Amniotic stem cell (primary cell): ENCODE data around the gene HMOX1.
"Not testable (repeated sequence)": the region's sequence is repeated elsewhere in the genome, so short reads cannot be mapped to it uniquely, and the experiment has no call there.

ENCODE experiments used
- DNase-seq: peaks from one replicate; lab custom pipeline; 2025; lab: John Stamatoyannopoulos, UW

HMOX1 gene

DNA sequence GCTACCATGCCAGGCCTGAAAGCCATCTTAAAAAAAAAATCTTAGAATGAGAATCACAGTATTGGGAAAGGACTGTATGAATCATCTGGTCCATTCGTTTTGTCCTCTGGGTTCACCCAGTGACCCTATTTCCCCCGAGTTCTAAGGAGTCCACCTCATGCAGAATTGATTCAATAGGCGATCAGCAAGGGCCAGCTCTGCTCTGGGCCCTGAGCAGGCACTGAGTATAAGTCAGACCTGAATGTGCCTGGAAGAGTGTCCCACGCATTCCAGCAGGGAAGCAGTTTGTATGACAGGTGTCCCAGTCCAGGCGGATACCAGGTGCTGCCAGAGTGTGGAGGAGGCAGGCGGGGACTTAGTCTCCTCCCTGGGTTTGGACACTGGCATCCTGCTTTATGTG, 883 bp upstream of the HMOX1 start:
- DNase-seq = no peak

DNA sequence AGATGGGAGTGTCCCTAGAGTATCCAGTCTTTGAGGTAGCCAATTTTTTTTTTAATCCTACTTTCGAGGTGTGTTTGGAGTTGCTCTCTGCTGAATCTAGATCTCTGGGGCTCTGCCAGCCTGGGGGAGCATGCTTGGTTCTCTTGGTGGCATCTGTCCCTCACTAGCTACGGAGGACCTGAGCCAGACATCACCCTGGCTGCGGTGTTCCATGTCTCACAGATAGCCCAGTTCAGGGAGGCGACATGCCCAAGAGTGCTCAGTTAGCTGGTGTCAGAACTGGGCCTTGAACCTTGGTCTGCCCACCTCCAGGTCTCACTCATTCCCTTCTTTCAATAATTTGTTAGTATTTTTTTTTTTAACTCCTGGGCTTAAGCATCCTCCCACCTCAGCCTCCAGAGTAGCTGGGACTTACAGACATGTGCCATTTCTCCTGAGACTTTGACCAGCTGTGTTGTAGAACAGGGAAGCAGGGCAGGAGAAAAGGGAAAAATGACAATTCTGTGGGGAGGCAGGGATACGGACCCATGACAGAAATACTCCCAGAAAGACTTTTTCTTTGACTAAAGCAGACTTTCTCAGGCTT, 621 bp downstream of the HMOX1 start:
- no peak for DNase-seq

DNA sequence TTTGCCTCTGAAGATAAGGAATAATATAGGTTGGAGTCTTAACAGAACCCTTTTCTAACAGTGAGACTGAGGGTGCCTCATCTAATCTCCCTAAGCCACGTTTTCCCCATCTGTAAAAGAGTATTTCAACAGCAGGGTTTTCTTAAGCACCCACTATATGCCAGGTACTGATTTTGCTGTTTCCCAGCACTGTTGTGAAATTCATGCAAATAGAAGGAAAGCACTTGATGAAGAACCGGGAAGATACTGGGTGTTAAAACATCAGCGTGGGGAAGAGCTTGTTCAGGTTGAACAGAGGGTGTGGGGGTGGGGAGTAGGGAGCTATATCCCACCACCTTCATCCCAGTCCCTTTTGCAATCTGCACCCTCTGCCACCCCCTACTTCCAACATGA, 2.8 kb downstream of the HMOX1 start:
- DNase-seq = no peak

DNA sequence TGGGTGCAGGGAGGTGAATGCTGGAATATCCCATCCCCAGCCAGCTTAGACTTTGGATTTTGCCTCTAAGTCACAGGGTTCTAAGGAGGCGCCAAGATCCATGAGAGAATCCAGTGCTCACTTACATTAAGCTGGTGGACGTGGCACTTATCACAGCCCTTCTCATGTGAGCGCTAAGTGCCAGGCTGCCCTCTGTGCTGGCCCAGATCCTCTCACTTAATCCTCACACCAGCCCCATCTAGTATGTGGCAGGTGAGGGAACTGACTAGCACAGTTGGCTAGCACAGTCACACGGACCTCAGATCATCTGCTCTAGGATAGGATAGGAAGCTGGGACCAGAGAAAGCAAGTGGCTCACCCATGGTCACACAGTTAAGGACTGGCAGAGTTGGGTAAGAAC, 3.6 kb downstream of the HMOX1 start:
- DNase-seq = no peak

DNA sequence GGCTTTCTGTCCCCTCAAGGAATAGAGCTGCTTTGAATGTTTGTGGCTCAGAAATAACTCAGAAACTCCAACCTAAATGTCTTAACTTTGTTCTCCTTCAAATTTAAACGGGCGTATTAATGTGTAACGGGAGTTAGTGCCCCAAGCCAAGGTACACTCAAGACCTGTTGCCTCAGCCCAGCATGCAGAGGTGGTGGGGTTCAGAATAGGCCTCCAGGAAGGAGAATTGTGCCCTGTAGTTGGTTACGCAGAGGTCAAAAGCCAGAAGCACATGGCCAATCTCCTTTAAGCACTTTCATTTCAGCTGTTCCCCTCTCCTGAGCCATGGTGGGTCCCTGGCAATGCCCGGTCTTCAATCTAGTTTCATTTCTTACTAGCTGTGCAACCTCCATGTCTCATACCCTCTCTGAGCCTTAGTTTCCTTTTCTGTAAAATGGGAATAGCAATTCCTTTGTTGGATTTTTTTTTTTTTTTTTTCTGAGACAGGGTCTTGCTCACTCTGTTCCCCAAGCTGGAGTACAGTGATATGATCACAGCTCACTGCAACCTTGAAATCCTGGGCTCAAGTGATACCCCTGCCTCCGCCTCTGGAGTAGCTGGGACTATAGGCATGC, 4.2 kb downstream of the HMOX1 start:
- DNase-seq = no peak

DNA sequence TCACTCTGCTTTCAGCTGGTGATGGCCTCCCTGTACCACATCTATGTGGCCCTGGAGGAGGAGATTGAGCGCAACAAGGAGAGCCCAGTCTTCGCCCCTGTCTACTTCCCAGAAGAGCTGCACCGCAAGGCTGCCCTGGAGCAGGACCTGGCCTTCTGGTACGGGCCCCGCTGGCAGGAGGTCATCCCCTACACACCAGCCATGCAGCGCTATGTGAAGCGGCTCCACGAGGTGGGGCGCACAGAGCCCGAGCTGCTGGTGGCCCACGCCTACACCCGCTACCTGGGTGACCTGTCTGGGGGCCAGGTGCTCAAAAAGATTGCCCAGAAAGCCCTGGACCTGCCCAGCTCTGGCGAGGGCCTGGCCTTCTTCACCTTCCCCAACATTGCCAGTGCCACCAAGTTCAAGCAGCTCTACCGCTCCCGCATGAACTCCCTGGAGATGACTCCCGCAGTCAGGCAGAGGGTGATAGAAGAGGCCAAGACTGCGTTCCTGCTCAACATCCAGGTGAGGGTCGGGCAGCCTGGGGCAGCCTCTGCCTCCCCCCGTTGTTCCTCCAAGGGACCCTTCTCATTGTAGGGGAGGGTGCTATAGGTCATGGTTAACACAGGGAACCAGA, 5.9 kb downstream of the HMOX1 start:
- no peak for DNase-seq

DNA sequence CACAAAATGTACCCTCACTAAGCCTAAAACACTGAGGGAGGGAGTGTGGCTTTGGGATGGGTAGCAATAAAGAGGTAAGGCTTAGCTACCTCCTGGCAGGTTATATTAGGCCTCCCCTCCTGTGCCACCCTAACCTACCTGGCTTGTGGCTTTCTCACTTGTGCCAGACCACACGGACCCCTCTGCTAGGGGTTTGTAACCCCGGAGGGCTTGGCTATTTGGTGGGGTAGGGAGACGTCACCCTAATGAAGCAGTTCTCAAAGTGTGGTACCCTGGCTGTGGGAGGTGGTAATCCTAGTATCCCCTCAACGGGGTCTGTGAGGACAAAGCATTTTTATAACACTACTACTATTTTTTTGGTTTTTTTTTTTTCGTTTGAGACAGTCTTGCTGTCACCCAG, 10.0 kb downstream of the HMOX1 start:
- DNase-seq = no peak

DNA sequence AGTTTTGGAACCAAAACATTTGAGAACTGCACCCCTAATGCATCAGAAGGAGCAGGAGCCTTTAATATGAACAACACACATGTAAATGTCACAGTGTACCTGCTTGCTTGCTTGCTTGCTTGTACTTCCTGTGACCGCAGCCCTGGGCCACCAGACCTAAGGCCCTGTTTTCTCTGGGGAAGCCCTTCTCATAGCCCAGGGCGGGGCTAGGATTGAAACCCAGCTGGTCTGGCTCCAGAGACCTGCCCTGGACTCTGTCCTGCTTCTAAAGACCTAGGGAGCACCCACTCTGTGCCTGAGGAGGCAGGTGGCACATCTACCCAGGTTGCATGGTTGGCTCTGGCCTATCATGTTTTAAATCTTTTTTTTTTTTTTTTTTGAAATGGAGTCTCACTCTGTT, 11.5 kb downstream of the HMOX1 start:
- no peak for DNase-seq

DNA sequence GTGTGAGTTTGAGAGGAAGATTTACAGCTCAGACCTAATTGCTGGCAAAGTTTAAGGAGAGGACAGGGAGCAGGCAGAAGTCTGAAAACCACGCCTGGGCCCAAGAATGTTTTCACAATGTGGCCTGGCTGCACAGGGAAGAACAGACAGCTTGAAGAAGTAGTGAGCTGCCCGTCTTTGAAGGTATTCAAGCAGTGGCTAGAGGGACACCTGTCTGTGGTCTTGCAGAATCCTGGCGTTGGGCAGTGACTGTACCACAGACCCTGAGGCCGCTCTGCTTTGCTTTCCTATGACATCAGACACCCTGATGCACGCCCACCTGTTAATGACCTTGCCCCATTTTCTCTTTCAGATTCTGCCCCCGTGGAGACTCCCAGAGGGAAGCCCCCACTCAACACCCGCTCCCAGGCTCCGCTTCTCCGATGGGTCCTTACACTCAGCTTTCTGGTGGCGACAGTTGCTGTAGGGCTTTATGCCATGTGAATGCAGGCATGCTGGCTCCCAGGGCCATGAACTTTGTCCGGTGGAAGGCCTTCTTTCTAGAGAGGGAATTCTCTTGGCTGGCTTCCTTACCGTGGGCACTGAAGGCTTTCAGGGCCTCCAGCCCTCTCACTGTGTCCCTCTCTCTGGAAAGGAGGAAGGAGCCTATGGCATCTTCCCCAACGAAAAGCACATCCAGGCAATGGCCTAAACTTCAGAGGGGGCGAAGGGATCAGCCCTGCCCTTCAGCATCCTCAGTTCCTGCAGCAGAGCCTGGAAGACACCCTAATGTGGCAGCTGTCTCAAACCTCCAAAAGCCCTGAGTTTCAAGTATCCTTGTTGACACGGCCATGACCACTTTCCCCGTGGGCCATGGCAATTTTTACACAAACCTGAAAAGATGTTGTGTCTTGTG, 12.5 kb downstream of the HMOX1 start:
- DNase-seq = no peak

DNA sequence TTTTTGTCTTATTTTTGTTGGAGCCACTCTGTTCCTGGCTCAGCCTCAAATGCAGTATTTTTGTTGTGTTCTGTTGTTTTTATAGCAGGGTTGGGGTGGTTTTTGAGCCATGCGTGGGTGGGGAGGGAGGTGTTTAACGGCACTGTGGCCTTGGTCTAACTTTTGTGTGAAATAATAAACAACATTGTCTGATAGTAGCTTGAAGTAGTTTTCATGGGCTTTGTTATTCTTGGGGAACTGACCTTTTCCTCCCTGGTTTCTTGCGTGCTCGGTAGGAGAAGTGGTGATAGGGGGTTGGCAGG, 13.1 kb downstream of the HMOX1 start:
- DNase-seq = no peak

DNA sequence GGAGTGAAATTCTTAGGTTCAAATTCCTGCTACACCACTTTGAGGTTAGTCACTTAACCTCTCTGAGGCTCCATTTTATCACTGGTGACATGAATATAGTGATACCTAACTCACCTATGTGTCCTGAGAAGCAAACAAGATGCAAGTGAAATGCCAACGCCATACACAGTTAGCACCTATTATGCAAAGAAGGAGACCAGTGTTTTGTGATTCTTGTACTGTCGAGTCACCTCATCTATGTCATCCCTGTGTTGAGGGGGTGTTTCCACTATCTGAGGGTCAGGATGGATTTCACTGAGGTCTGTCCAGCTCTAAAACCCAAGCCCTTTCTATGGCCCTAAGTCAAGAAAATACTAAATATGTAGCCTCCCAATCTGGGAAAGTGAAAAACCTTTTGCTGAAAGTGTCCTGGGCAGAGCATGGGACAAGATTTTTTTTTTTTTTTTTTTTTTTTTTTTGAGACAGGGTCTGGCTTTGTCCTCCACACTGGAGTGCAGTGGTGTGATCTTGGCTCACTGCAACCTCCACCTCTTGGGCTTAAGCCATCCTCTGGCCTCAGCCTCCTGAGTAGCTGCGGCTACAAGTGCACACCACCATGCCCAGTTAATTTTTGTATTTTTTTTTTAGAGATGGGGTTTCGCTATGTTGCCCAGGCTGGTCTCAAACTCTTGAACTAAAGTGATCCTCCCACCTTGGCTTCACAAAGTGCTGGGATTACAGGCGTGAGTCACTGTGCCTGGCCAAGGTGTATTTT, 14.1 kb downstream of the HMOX1 start:
- no peak for DNase-seq

DNA sequence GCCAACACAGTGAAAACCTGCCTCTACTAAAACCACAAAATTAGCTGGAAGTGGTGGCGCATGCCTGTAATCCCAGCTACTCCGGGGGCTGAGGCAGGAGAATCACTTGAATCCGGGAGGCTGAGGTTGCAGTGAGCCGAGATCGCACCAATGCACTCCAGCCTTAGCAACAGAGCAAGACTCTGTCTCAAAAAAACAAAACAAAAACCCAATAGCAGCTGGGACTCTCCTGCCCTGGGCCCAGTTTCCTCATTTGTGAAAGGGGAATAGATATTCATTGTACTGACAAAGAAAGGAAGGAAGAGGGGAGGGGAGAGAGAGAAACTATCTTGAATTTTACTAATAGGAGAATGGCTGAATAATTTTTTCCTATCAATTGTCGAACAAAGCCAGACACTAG, 15.7 kb downstream of the HMOX1 start:
- not testable (repeated sequence) for DNase-seq

DNA sequence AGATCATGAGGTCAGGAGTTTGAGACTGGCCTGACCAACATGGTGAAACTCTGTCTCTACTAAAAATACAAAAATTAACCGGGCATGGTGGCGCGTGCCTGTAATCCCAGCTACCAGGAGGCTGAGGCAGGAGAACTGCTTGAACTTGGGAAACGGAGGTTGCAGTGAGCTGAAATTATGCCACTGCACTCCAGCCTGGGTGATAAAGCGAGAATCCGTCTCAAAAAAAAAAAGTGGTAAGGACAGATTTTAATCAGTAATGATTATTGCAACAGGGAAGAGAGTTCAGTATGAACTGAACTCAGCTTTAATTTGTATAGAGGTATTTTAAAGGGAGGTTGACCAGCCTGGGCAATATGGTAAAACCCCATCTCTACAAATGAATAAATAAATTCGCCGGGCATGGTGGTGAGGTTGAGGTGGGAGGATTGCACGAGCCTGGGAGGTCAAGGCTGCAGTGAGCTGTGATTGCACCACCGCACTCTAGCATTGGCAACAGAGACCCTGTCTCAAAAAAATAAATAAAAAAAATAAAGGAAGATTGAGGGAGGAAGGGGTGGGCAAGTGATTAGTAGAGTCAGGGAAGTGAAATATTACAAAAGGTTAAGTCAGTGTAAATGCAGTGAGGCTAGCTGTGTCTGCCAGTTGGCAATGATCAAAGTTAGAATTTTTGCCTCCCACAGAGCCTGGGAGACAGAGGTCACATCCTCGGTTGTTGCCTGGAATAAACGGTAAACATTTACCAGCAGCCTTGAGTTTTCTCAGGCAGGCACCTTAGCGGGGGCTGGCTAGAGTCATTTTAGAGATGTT, 16.4 kb downstream of the HMOX1 start:
- no peak for DNase-seq

DNA sequence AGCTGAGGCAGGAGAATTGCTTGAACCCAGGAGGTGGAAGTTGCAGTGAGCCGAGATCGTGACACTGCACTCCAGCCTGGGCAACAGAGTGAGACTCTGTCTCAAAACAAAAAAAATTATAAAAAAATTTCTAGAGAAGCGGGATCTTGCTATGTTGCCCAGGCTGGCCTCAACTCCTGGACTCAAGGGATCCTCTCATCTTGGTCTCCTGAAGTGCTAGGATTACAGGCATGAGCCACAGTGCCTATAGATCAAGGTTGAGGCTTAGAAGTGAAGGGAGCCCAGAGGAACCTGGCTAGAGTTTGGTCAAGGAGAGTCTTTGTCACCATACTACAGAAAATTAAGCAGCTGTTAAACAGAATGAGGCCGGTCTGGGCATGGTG, 17.7 kb downstream of the HMOX1 start:
- no peak for DNase-seq

DNA sequence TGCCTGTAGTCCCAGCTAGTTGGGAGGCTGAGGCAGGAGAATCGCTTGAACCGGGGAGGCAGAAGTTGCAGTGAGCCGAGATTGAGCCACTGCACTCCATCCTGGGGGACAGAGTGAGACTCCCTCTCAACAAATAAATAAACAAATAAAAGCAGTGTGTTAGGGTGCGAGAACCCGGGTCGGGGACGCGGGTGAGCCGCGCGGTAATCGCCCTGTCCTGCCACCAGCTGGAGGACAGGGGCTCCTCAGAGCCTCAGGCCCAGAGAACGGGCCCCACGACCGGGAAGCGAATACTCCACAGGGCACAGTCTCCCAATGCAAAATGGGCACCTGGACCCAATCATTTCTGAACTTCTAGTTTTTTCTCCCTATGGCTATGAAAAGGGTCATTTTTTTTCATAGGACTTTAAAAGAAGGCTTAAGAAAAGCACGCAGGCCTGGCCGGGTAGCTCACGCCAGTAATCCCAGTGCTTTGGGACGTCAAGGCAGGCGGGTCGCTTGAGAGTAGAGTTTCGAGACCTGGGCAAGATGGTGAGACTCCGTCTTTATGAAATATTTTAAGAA, 18.3 kb downstream of the HMOX1 start:
- DNase-seq = no peak

DNA sequence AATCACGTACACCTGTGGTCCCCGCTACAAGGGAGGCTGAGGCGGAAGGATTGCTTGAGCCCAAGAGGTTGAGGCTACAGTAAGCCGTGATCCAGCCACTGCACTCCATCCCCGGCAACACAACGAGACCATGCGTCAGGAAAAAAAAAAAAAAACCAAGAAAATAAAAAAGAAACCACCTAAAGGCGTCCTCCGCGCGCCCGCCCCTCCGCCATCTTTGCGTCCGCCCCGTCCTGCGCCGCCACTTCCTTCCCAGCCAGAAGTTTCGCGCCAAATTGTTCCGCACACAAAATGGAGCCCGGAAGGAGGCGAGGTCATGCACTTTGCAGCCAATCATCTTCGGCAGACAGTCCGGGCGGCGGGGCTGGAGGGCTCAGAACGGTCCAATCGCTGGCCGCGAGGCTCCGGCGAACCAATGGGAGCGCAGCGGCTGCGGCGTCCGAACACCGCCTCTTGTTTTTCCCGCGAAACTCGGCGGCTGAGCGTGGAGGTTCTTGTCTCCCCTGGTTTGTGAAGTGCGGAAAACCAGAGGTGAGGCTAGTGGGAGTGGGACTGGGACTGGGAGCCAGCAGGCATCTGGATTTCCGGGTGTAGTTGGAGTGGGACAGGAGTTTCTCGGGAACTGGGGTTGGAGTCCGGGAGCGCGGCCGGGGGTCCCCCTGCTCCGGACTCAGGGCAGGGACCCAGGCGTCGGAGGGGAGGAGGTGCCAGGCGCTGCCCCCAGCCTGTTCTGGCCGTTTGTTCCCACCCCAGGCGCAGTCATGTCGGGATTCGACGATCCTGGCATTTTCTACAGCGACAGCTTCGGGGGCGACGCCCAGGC, 19.0 kb downstream of the HMOX1 start, which contains the start of gene MCM5:
Gene MCM5, plus strand, starts transcription at position 463 of the 823 bp plus-strand sequence. Its CDS starts 299 bp downstream, at position 762.
- DNase-seq = peak; percentile 95

DNA sequence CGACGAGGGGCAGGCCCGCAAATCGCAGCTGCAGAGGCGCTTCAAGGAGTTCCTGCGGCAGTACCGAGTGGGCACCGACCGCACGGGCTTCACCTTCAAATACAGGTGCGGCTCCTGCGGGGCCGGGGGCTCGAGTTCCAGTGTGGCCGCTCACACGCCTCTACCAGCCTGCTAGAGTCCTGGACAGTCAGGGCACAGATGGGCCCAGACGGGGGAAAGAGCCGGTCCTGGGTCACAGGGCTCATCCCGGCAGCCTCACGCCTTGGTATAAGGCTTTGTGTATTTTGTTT, 19.6 kb downstream of the HMOX1 start:
- no peak for DNase-seq

DNA sequence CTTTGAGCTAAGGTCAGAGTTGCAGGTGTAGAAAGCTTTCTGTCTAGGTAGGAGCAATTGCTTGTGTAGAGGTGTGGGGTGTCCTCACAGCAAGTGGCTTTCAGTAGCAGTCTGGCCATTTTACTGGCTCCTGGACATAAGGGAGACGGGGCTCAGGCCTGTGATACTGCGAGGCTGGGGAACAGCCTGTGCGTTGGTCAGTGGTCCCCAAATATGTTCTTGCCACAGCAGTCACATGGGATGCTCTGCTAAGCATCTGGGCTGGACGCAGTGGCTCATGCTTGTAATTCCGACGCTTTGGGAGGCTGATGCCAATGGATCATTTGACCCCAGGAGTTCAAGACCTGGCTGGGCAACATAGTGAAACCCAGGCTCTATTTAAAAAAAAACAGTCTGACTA, 21.0 kb downstream of the HMOX1 start:
- no peak for DNase-seq

DNA sequence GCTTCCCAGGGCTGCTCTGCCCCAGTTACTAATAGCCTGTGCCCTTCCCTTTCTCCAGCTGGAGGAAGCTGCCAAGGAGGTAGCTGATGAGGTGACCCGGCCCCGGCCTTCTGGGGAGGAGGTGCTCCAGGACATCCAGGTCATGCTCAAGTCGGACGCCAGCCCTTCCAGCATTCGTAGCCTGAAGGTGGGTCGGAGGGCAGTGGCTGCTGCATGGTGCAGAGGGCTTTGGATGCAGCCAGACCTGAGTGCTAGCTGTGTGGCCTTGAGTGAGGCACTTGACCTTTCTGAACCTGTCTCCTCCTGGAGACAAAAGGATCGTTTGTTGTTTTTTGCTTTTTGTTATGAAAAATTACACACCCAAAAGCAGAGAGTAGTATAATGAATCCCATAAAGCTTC, 22.5 kb downstream of the HMOX1 start:
- no peak for DNase-seq

DNA sequence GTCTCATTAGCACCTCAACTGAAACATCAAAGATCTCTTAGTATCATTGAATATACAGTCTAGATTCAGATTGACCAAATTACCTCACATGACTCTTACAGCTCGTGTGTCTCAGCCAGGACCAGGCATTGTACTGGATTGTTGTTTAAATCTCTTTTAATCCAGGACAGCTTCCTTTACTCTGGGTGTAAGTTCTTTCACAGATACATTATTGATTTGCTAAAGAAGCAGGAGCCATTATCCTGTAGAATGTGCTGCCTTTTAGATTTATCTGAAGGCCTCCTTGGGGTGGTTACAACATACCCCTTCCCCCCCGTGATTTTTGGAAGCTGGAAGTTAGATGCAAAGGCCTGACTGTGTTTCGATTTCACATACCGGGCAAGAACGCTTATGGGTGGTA, 23.3 kb downstream of the HMOX1 start:
- DNase-seq = no peak
